ENCODE data around the gene CHRDL1. TPM values are rescaled to one million over a fixed set of nuclear protein-coding genes. Genes with fewer than 3 reads are reported as not detected.

Gene CHRDL1
- total and polyA plus RNA-seq, 11 donors: 0.42 to 67.8 (median 1.4) TPM; not detected in 1

DNA sequence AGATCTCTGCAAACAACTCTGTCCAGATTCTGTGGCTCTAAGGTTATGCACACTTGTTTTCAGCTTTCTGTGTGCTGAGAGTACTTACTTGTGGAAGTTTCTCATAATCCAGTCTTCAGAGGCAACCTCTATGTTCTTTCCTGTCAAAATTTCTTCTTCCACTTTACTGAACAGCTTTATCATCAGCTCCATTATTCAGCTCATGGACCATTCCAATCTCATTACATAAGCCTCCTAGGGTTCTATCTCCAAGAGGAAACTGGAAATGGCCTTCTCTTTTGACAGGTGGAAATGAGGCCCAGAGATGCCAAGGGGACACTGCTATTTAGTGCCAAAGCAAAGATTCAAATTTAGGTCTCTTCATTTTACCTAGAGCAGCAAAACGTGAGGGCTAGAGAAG lies 61.3 kb downstream of the CHRDL1 start:
- H3K27ac ChIP-seq: no peak overlapping the region
- intact Hi-C loops (cut with DNase I): no loop called here
- WGBS, 4 donors: 21 to 70% (median 64%) methylated on average over 1 of the region's 1 CpG

DNA sequence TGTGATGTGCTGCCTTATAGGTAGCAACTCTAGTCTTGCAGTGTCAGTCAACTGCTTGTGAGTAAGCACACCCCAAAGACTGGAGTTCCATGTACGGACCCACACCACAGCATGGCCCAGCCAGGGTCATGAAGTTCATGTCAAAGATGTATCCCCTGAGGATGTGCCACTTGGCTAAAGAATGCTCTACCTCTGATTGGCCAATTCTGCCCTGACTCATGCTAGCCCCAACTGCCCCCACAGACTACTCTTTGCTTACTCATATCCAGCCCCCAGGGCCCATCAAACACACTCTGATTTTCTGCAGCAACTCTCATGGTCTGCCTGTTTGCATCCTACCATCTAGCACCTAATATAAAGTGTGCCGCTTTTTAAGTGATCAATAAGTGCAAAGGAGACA lies 62.5 kb downstream of the CHRDL1 start:
- H3K27me3 ChIP-seq: peaks cover 0 to 15% (median 0%) of the 10 kb centered on the region in 9 donors
- intact Hi-C loops (cut with DNase I): no loop called here
- no peaks in the 10 kb centered on the region for H3K4me1 ChIP-seq
- no peak for TF ChIP-seq POLR2A (IDR thresholded peaks at IDR 0.05)
- TF ChIP-seq CTCF (IDR thresholded peaks at IDR 0.05): no peak
- H3K4me3 ChIP-seq: no peak overlapping the region
- H3K9me3 ChIP-seq: no peaks in the 10 kb centered on the region
- 67 to 84% (median 74%) methylated on average over 2 of the region's 2 CpGs for WGBS, 4 donors
- DNase-seq (no peak), ATAC-seq (no peak)
- no peaks in the 10 kb centered on the region for H3K36me3 ChIP-seq
- H3K27ac ChIP-seq: no peak overlapping the region

More for the DNA sequence above, 61.3 kb downstream of the CHRDL1 start:
- DNase-seq (no peak), ATAC-seq (no peak)
- no peak for TF ChIP-seq CTCF (IDR thresholded peaks at IDR 0.05)
- no peak for TF ChIP-seq POLR2A (IDR thresholded peaks at IDR 0.05)
- Histone ChIP-seq H3K4me1 (no peaks in the 10 kb centered on the region), H3K27me3 (peaks cover 0 to 15% (median 0%) of the 10 kb centered on the region in 9 donors), H3K9me3 (no peaks in the 10 kb centered on the region), H3K36me3 (no peaks in the 10 kb centered on the region), H3K4me3 (no peak overlapping the region)

GRCh38 chrX:110732266-110732665 lies 63.4 kb downstream of the CHRDL1 start:
- intact Hi-C loops (cut with DNase I): no loop called here
- no peak for TF ChIP-seq POLR2A (IDR thresholded peaks at IDR 0.05)
- no peak for TF ChIP-seq CTCF (IDR thresholded peaks at IDR 0.05)
- no peaks in the 10 kb centered on the region for H3K36me3 ChIP-seq
- no peaks in the 10 kb centered on the region for H3K4me1 ChIP-seq
- DNase-seq: peak in 3 of 5 donors; percentile 8 to 32 (median 16)
- WGBS, 4 donors: 10 to 24% (median 14%) methylated on average over 6 of the region's 6 CpGs
- H3K27me3 ChIP-seq: peaks cover 0 to 13% (median 0%) of the 10 kb centered on the region in 9 donors
- H3K27ac ChIP-seq: no peak overlapping the region
- H3K9me3 ChIP-seq: no peaks in the 10 kb centered on the region
- no peak overlapping the region for H3K4me3 ChIP-seq
- ATAC-seq: peak; percentile 58 to 82 (median 70)

GRCh38 chrX:110723844-110724243 lies 71.8 kb downstream of the CHRDL1 start:
- H3K36me3 ChIP-seq: no peaks in the 10 kb centered on the region
- no peaks in the 10 kb centered on the region for H3K4me1 ChIP-seq
- no peak overlapping the region for H3K27ac ChIP-seq
- no peak overlapping the region for H3K4me3 ChIP-seq
- TF ChIP-seq CTCF (IDR thresholded peaks at IDR 0.05): no peak
- no peak for TF ChIP-seq POLR2A (IDR thresholded peaks at IDR 0.05)
- peaks cover 0 to 5% (median 0%) of the 10 kb centered on the region in 9 donors for H3K27me3 ChIP-seq
- ATAC-seq: no peak
- no peaks in the 10 kb centered on the region for H3K9me3 ChIP-seq
- intact Hi-C loops (cut with DNase I): no loop called here
- DNase-seq: no peak
- WGBS, 4 donors: 72 to 88% (median 76%) methylated on average over 2 of the region's 2 CpGs

Data from heart left ventricle (tissue), 16 donors.